CD8-positive, alpha-beta memory T cell (primary cell): ENCODE data around the gene RNF166. TPM values are rescaled to one million over a fixed set of nuclear protein-coding genes. Genes with fewer than 3 reads are reported as not detected.
A peak's percentile ranks its signal among the peaks of the same experiment; 100 is the strongest.

Experiments
- CTCF ChIA-PET: fragments of 350-600 bp; sonication (Branson Sonifier 250); formaldehyde crosslinking; loops from one replicate; lab custom pipeline; 2021; ENCODE audit warnings: antibody characterized with exemption; lab: Charles Lee
- POLR2A ChIA-PET: fragments of 350-600 bp; sonication (Branson Sonifier 250); formaldehyde crosslinking; loops from one replicate; lab custom pipeline; 2021; ENCODE audit warnings: antibody characterized with exemption; lab: Charles Lee
- DNase-seq, 5 donors: peaks; one replicate each; pipeline versions ENCODE4 v3.0.0 to v3.0.0-alpha.2; 2020 to 2022; ENCODE audit warnings: mixed read lengths in 1 of 5
- H3K27ac ChIP-seq: one replicate; pipeline ENCODE4 v1.7.0; 2013; ENCODE audit warnings: low read depth, mild to moderate bottlenecking, low read length, moderate library complexity
- H3K27me3 ChIP-seq: 2 replicates; pipeline ENCODE4 v1.7.0; 2013; ENCODE audit warnings: low read length, mild to moderate bottlenecking; ENCODE audit not compliant: insufficient read depth, poor library complexity, severe bottlenecking
- H3K36me3 ChIP-seq: 2 replicates; pipeline ENCODE4 v1.7.0; 2013; ENCODE audit warnings: mild to moderate bottlenecking, low read length, moderate library complexity; ENCODE audit not compliant: insufficient read depth
- H3K4me1 ChIP-seq: 2 replicates; pipeline ENCODE4 v1.7.0; 2013; ENCODE audit warnings: mild to moderate bottlenecking, low read length, moderate library complexity; ENCODE audit not compliant: insufficient read depth
- H3K4me3 ChIP-seq: 2 replicates; pipeline ENCODE4 v1.7.0; 2013; ENCODE audit warnings: mild to moderate bottlenecking, low read length
- H3K9me3 ChIP-seq: 2 replicates; pipeline ENCODE4 v1.7.0; 2013; ENCODE audit warnings: mild to moderate bottlenecking, low read length
- H3K27ac Mint-ChIP-seq, 8 donors: one replicate each; pipeline ENCODE4 v1.8.0; 2020 to 2021; ENCODE audit warnings: mixed read lengths in 8 of 8, mild to moderate bottlenecking in 6 of 8, inconsistent platforms in 3 of 8, moderate library complexity in 3 of 8
- H3K27me3 Mint-ChIP-seq, 2 donors: one replicate each; pipeline ENCODE4 v1.8.0; 2020 to 2021; ENCODE audit warnings: mixed read lengths in 2 of 2, mild to moderate bottlenecking in 1 of 2, moderate library complexity in 1 of 2
- H3K36me3 Mint-ChIP-seq, 3 donors: one replicate each; pipeline ENCODE4 v1.8.0; 2020 to 2021; ENCODE audit warnings: mixed read lengths in 3 of 3, inconsistent platforms in 1 of 3, mild to moderate bottlenecking in 1 of 3
- H3K4me1 Mint-ChIP-seq, 3 donors: one replicate each; pipeline ENCODE4 v1.8.0; 2020 to 2021; ENCODE audit warnings: mixed read lengths in 3 of 3, inconsistent platforms in 1 of 3, mild to moderate bottlenecking in 1 of 3
- H3K4me3 Mint-ChIP-seq, 7 donors: one replicate each; pipeline ENCODE4 v1.8.0; 2020 to 2021; ENCODE audit warnings: mixed read lengths in 7 of 7, mild to moderate bottlenecking in 6 of 7, moderate library complexity in 4 of 7, inconsistent platforms in 2 of 7
- H3K9me3 Mint-ChIP-seq, 5 donors: one replicate each; pipeline ENCODE4 v1.8.0; 2020 to 2022; ENCODE audit warnings: mixed read lengths in 5 of 5, mild to moderate bottlenecking in 3 of 5, moderate library complexity in 2 of 5, inconsistent platforms in 1 of 5
- polyA plus RNA-seq: library from polyadenylated mRNA; unstranded; fragments of 300-500 nt; fragmentation: Illumina TruSeq; gene quantifications from one replicate; pipeline ENCODE4 v1.2.3, GENCODE V29; 2021
- total RNA-seq, 2 experiments: library from RNA; stranded (reverse); gene quantifications; one replicate each; pipeline ENCODE4 v1.2.3, GENCODE V29; 2021

Gene RNF166
- total and polyA plus RNA-seq, 3 experiments from 2014 or later, result 51.7 to 122 (median 56.2) TPM

- peaks cover 0 to 2% (median 0%) of the 10 kb centered on the region in 3 donors for H3K4me1 Mint-ChIP-seq
- peaks cover 0 to 69% (median 4%) of the 10 kb centered on the region in 3 donors for H3K36me3 Mint-ChIP-seq
- peaks cover 30% of the 10 kb centered on the region for H3K36me3 ChIP-seq
- CTCF ChIA-PET, result interaction anchor here (1.7 kb wide), 1 partner anchor 11 kb away, joined by 5 read pairs; no protein-coding TSS in a partner anchor
- no peaks in the 10 kb centered on the region for H3K27me3 ChIP-seq
- no peak for DNase-seq
- H3K27ac ChIP-seq, result no peak overlapping the region
- no peaks in the 10 kb centered on the region for H3K9me3 ChIP-seq
- POLR2A ChIA-PET, result no interaction called here
- H3K4me3 ChIP-seq, result no peak overlapping the region
- no peaks in the 10 kb centered on the region for H3K27me3 Mint-ChIP-seq
- no peak overlapping the region for H3K4me3 Mint-ChIP-seq
- H3K9me3 Mint-ChIP-seq, result no peaks in the 10 kb centered on the region
- H3K4me1 ChIP-seq, result no peaks in the 10 kb centered on the region
- H3K27ac Mint-ChIP-seq, result no peak overlapping the region
Measured at GRCh38 chr16:88726408-88726749, 20.2 kb upstream of the RNF166 start.

GRCh38 chr16:88725609-88726407, 19.6 kb upstream of the RNF166 start:
- no peaks in the 10 kb centered on the region for H3K9me3 Mint-ChIP-seq
- POLR2A ChIA-PET, result no interaction called here
- CTCF ChIA-PET, result interaction anchor here (1.7 kb wide), 1 partner anchor 11 kb away, joined by 5 read pairs; no protein-coding TSS in a partner anchor

DNA sequence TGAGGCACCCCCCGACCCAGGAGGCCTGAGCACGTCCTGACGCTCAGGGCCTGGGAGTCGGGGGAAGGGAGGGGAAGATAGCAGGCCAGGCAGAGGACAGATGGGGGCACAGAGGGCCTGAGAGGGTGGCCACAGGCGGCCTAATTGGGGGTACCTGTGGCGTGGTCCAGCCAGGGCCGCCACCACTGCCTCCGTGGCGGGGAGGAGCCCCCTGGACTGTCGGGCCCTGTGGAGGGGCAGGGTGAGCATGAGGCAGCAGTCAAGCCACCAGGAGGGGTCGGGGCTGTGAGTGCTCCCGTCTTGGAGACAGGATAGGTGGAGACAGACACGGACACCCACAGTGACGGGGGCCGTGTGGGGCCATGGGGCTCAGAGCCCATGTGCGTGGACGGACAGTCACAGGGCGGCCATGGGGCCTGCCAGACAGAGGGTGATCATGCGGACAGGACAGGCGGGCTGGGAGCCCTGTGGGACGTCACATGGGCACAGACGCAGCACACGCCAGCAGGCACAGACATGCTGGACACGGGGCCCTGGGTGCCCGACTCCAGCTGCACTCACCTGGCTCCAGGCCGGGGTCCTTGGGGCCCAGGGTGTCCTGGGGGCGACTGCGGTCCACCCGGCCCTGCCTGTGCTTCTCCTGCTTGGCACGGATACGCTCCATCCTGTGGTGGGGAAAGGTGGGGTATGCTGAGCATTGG, 18.8 kb upstream of the RNF166 start:
- H3K27me3 Mint-ChIP-seq, result peaks cover 0 to under 1% of the 10 kb centered on the region in 2 donors
- no peaks in the 10 kb centered on the region for H3K4me1 Mint-ChIP-seq
- ChIA-PET POLR2A (no interaction called here), CTCF (interaction anchor here (1.7 kb wide), 2 partner anchors 12 kb away, joined by 5 read pairs; no protein-coding TSS in a partner anchor)
- peak overlapping the region in 1 of 8 donors; percentile 88 for H3K27ac Mint-ChIP-seq
- Histone ChIP-seq H3K4me3 (no peak overlapping the region), H3K27me3 (no peaks in the 10 kb centered on the region), H3K27ac (no peak overlapping the region), H3K4me1 (no peaks in the 10 kb centered on the region), H3K9me3 (no peaks in the 10 kb centered on the region), H3K36me3 (peaks cover 34% of the 10 kb centered on the region)
- no peak for DNase-seq
- H3K4me3 Mint-ChIP-seq, result no peak overlapping the region
- peaks cover 0 to 71% (median 4%) of the 10 kb centered on the region in 3 donors for H3K36me3 Mint-ChIP-seq
- no peaks in the 10 kb centered on the region for H3K9me3 Mint-ChIP-seq

More at GRCh38 chr16:88725609-88726407, 19.6 kb upstream of the RNF166 start:
- Histone ChIP-seq H3K27ac (no peak overlapping the region), H3K9me3 (no peaks in the 10 kb centered on the region), H3K27me3 (no peaks in the 10 kb centered on the region), H3K4me3 (no peak overlapping the region), H3K36me3 (peaks cover 35% of the 10 kb centered on the region), H3K4me1 (no peaks in the 10 kb centered on the region)
- Mint-ChIP-seq H3K36me3 (peaks cover 0 to 69% (median 4%) of the 10 kb centered on the region in 3 donors), H3K4me1 (no peaks in the 10 kb centered on the region), H3K27me3 (no peaks in the 10 kb centered on the region), H3K27ac (no peak overlapping the region), H3K4me3 (no peak overlapping the region)
- DNase-seq, result no peak

DNA sequence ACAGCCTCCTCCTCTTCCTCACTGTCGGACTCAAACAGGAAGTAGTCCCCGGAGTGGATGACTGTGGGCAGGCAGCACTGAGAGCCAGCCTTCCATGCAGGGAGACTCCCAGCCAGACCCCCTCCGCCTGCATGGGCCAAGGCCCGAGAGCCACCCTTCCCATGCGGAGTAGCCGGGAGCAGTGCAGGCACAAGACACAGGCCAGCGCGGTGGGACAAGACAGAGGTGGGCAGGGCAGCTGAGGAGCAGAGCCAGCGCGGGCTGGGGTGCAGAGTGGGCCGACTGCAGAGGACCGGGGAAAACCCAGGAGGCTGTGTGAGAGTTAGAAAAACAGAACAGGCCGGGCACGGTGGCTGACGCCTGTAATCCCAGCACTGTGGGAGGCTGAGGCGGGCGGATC, 17.7 kb upstream of the RNF166 start:
- Histone ChIP-seq H3K27me3 (no peaks in the 10 kb centered on the region), H3K4me1 (no peaks in the 10 kb centered on the region), H3K27ac (no peak overlapping the region), H3K4me3 (no peak overlapping the region), H3K36me3 (peaks cover 43% of the 10 kb centered on the region), H3K9me3 (no peaks in the 10 kb centered on the region)
- POLR2A ChIA-PET, result no interaction called here
- CTCF ChIA-PET, result interaction anchor here (1.3 to 1.7 kb wide), 2 partner anchors 9 to 13 kb away, joined by 3 to 5 read pairs; no protein-coding TSS in a partner anchor
- Mint-ChIP-seq H3K4me1 (no peaks in the 10 kb centered on the region), H3K9me3 (no peaks in the 10 kb centered on the region), H3K4me3 (no peak overlapping the region), H3K36me3 (peaks cover 0 to 79% (median 2%) of the 10 kb centered on the region in 3 donors), H3K27me3 (peaks cover 0 to 1% of the 10 kb centered on the region in 2 donors), H3K27ac (peak overlapping the region in 1 of 8 donors; percentile 50)
- DNase-seq, result no peak

DNA sequence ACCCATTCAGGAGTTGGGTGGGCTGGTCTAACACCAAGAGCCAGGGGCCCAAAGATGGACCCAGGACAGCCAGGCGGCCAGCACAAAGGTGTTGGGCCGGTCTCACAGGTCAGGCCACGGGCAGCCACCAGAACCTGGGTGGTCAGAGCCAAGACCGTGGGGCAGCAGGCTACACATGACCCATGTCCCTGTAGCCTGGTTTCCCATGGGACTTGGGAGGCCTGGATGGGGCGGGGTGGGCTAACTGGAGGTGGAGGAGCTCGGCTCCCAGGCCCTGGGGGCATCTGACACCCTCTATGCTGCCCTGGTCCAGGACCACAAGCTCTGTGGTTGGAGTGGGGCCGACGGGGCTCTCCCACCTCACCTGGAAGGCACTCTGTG, 17.3 kb upstream of the RNF166 start:
- H3K4me1 Mint-ChIP-seq, result no peaks in the 10 kb centered on the region
- no peaks in the 10 kb centered on the region for H3K9me3 Mint-ChIP-seq
- Histone ChIP-seq H3K36me3 (peaks cover 44% of the 10 kb centered on the region), H3K9me3 (no peaks in the 10 kb centered on the region), H3K27ac (no peak overlapping the region), H3K4me3 (no peak overlapping the region), H3K27me3 (no peaks in the 10 kb centered on the region), H3K4me1 (no peaks in the 10 kb centered on the region)
- POLR2A ChIA-PET, result no interaction called here
- H3K4me3 Mint-ChIP-seq, result no peak overlapping the region
- peaks cover 0 to 83% (median 2%) of the 10 kb centered on the region in 3 donors for H3K36me3 Mint-ChIP-seq
- peak overlapping the region in 1 of 8 donors; percentile 50 for H3K27ac Mint-ChIP-seq
- CTCF ChIA-PET, result interaction anchor here (1.3 to 1.7 kb wide), 2 partner anchors 8 to 14 kb away, joined by 3 to 5 read pairs; no protein-coding TSS in a partner anchor
- peaks cover 0 to 3% of the 10 kb centered on the region in 2 donors for H3K27me3 Mint-ChIP-seq
- no peak for DNase-seq

- Histone ChIP-seq H3K27me3 (no peaks in the 10 kb centered on the region), H3K27ac (no peak overlapping the region), H3K4me3 (no peak overlapping the region), H3K4me1 (no peaks in the 10 kb centered on the region), H3K36me3 (peaks cover 43% of the 10 kb centered on the region), H3K9me3 (no peaks in the 10 kb centered on the region)
- peaks cover 0 to 88% (median 2%) of the 10 kb centered on the region in 3 donors for H3K36me3 Mint-ChIP-seq
- no peaks in the 10 kb centered on the region for H3K9me3 Mint-ChIP-seq
- peaks cover 0 to 3% of the 10 kb centered on the region in 2 donors for H3K27me3 Mint-ChIP-seq
- H3K27ac Mint-ChIP-seq, result no peak overlapping the region
- no peak for DNase-seq
- ChIA-PET CTCF (interaction anchor here (1.0 to 1.7 kb wide), 4 partner anchors 8 to 20 kb away, joined by 3 to 5 read pairs (median 4); no protein-coding TSS in a partner anchor), POLR2A (no interaction called here)
- no peak overlapping the region for H3K4me3 Mint-ChIP-seq
- no peaks in the 10 kb centered on the region for H3K4me1 Mint-ChIP-seq
Measured at GRCh38 chr16:88722784-88723506, 16.7 kb upstream of the RNF166 start.

DNA sequence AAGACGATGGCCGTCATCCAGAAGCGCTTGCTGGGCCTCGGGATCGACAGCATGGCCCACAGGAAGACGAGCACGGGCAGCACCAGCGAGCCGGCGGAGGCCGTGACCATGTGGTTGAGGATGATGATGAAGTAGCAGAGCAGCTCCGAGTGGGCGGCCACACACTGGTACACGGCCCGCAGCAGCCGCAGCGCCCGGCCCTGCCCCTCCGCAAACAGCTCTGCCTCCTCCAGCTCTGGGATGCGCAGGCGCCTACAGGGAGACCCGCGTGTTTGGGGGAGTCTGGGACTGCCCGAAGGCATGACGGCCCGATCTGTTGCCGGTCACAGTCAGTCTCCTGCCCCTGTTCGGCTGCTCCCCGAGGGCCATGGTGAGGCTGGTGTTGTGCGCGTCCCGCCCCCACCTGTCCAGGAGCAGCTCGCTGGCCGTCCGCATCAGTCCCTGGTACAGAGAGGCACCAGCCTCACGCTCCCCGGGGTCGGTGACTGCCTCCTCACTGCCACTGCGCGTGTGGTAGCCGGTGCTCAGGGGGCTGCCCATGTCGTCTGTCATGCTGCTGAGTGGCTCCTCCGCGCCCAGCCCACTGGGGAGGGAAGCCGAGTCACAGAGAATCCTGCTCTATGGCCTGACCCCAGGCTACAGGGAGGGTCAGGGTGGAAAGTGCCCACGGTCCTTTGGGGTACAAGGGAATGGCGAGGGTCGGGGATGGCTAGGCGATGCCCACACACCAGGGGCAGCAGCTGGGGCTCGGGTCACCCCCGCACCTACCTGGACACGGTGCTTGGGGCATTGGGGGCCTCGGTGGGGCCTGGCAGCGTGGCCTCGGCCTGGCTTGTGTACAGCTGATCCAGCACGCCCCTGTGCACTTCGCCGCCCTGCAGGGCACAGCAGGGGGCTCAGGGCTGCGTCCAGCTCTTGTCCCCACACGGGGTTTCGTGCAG, 15.9 kb upstream of the RNF166 start:
- no peak overlapping the region for H3K4me3 ChIP-seq
- no peak for DNase-seq
- peaks cover 43% of the 10 kb centered on the region for H3K36me3 ChIP-seq
- ChIA-PET CTCF (interaction anchor here (1.0 to 3.9 kb wide), 3 partner anchors 15 to 21 kb away, joined by 3 to 17 read pairs (median 4); no protein-coding TSS in a partner anchor), POLR2A (interaction anchor here (0.7 kb wide), 1 partner anchor 20 kb away, joined by 3 read pairs; no protein-coding TSS in a partner anchor)
- Mint-ChIP-seq H3K27me3 (peaks cover 0 to 5% of the 10 kb centered on the region in 2 donors), H3K9me3 (no peaks in the 10 kb centered on the region), H3K4me3 (no peak overlapping the region), H3K4me1 (no peaks in the 10 kb centered on the region), H3K27ac (no peak overlapping the region), H3K36me3 (peaks cover 0 to 87% (median 5%) of the 10 kb centered on the region in 3 donors)
- H3K4me1 ChIP-seq, result no peaks in the 10 kb centered on the region
- no peaks in the 10 kb centered on the region for H3K27me3 ChIP-seq
- no peaks in the 10 kb centered on the region for H3K9me3 ChIP-seq
- H3K27ac ChIP-seq, result no peak overlapping the region
